Measurements from ENCODE around the gene OTOF. TPM values are rescaled to one million over a fixed set of nuclear protein-coding genes. Genes with fewer than 3 reads are reported as not detected.

Gene OTOF
- total RNA-seq, 1 experiment from 2014 or later = not detected

- Histone ChIP-seq H3K27ac (ENCODE audit: low read depth, low read length, poor library complexity, severe bottlenecking) (no peak overlapping the region), H3K36me3 (ENCODE audit: insufficient read depth, low read length, poor library complexity, severe bottlenecking) (no peaks in the 10 kb centered on the region), H3K9me3 (ENCODE audit: low read depth, low read length, poor library complexity, severe bottlenecking) (peaks cover 5% of the 10 kb centered on the region), H3K4me1 (ENCODE audit: insufficient read depth, low read length, poor library complexity, severe bottlenecking) (no peaks in the 10 kb centered on the region), H3K27me3 (replicated peaks; ENCODE audit: insufficient read depth, low read depth, low read length, poor library complexity) (no peaks in the 10 kb centered on the region), H3K4me3 (ENCODE audit: low read depth, low read length, poor library complexity, severe bottlenecking) (no peak overlapping the region)
- ChIA-PET CTCF (interaction anchor here (0.6 kb wide), 1 partner anchor 545 kb away, joined by 4 read pairs; no protein-coding TSS in a partner anchor), POLR2A (ENCODE audit: low non-redundant PET) (no interaction called here)
- intact Hi-C loops (cut with micrococcal nuclease; ENCODE audit: unreplicated experiment) = no loop called here
- TF ChIP-seq, protein P1, sequence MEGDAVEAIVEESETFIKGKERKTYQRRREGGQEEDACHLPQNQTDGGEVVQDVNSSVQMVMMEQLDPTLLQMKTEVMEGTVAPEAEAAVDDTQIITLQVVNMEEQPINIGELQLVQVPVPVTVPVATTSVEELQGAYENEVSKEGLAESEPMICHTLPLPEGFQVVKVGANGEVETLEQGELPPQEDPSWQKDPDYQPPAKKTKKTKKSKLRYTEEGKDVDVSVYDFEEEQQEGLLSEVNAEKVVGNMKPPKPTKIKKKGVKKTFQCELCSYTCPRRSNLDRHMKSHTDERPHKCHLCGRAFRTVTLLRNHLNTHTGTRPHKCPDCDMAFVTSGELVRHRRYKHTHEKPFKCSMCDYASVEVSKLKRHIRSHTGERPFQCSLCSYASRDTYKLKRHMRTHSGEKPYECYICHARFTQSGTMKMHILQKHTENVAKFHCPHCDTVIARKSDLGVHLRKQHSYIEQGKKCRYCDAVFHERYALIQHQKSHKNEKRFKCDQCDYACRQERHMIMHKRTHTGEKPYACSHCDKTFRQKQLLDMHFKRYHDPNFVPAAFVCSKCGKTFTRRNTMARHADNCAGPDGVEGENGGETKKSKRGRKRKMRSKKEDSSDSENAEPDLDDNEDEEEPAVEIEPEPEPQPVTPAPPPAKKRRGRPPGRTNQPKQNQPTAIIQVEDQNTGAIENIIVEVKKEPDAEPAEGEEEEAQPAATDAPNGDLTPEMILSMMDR (conservative IDR thresholded peaks at IDR 0.05; ENCODE audit: low read depth, low read length) = 0 out of 2 replicates have a peak, but pooled peaks have one; percentile 34
- no peak for TF ChIP-seq EZH2 (IDR thresholded peaks at IDR 0.05; ENCODE audit: borderline replicate concordance, low read depth, low read length, poor library complexity, severe bottlenecking)
- DNase-seq (ENCODE audit: low spot score) = no peak
- no TSS peak for BruUV-seq (replicated peaks)
Observed at GRCh38 chr2:26471289-26471688, 6.6 kb downstream of the OTOF start.

DNA sequence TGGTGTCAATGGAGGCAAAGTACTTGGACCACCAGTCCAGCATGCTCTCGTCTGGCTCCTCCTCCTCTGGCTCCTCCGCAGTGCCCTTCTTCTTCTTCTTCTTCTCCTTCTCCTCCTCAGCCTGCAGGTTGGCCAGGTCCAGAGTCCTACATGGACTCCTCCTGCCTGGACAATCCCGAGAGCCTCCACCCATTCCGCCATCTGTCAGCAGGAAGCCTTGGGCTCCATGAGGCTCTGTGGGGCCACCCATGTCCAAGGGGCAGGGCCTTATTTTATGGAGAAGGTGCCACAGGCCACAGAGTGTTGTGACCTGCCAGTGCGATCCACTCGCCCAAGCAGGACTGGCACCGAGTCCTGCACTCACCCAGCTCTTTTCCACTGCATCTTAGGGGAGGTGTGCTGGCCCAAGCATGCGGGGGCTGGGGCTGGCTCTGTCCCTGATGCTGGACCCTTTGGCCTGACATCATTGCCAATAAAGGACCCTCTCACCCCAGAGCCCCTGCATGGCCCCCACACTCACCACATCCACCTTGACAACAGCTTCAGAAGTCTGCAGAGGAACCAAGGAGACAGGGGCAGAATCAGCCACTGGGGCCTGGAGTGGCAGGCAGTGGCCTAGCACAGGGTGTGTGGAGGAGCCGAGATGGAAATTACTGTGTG lies 7.2 kb downstream of the OTOF start:
- Histone ChIP-seq H3K4me1 (ENCODE audit: insufficient read depth, low read length, poor library complexity, severe bottlenecking) (no peaks in the 10 kb centered on the region), H3K4me3 (ENCODE audit: low read depth, low read length, poor library complexity, severe bottlenecking) (no peak overlapping the region), H3K27ac (ENCODE audit: low read depth, low read length, poor library complexity, severe bottlenecking) (no peak overlapping the region), H3K9me3 (ENCODE audit: low read depth, low read length, poor library complexity, severe bottlenecking) (peaks cover 5% of the 10 kb centered on the region), H3K36me3 (ENCODE audit: insufficient read depth, low read length, poor library complexity, severe bottlenecking) (no peaks in the 10 kb centered on the region), H3K27me3 (replicated peaks; ENCODE audit: insufficient read depth, low read depth, low read length, poor library complexity) (no peaks in the 10 kb centered on the region)
- no TSS peak for BruUV-seq (replicated peaks)
- ChIA-PET POLR2A (ENCODE audit: low non-redundant PET) (interaction anchor here (0.6 kb wide), 1 partner anchor 17 kb away, joined by 3 read pairs; no protein-coding TSS in a partner anchor), CTCF (interaction anchor here (0.6 kb wide), 1 partner anchor 221 kb away, joined by 3 read pairs; no protein-coding TSS in a partner anchor)
- DNase-seq (ENCODE audit: low spot score) = no peak
- TF ChIP-seq EZH2 (IDR thresholded peaks at IDR 0.05; ENCODE audit: borderline replicate concordance, low read depth, low read length, poor library complexity, severe bottlenecking) = no peak
- TF ChIP-seq, protein P1 (conservative IDR thresholded peaks at IDR 0.05; ENCODE audit: low read depth, low read length) = no peak
- intact Hi-C loops (cut with micrococcal nuclease; ENCODE audit: unreplicated experiment) = no loop called here

DNA sequence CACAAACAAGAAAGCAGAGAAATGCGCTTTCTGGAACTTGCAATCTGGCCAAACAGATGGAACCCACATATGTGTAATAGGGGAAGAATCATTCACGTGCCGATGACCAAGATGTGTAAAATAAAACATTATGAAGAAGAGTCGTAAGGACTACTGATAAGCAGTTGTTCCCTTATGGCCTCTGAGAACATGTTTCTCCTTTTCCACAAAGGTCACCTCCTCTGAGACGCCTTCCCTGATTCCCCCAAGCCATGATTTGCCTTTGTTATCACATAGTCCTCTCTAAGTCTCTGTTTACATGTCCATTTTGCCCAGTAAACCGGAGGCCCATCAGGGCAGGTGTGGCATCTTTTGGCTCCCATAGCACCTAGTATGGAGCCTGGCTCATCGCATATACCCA lies 8.0 kb downstream of the OTOF start:
- H3K4me1 ChIP-seq (ENCODE audit: insufficient read depth, low read length, poor library complexity, severe bottlenecking) = no peaks in the 10 kb centered on the region
- H3K9me3 ChIP-seq (ENCODE audit: low read depth, low read length, poor library complexity, severe bottlenecking) = peaks cover 5% of the 10 kb centered on the region
- intact Hi-C loops (cut with micrococcal nuclease; ENCODE audit: unreplicated experiment) = no loop called here
- no peaks in the 10 kb centered on the region for H3K27me3 ChIP-seq (replicated peaks; ENCODE audit: insufficient read depth, low read depth, low read length, poor library complexity)
- BruUV-seq (replicated peaks) = no TSS peak
- ChIA-PET CTCF (interaction anchor here (0.6 kb wide), 1 partner anchor 220 kb away, joined by 3 read pairs; no protein-coding TSS in a partner anchor), POLR2A (ENCODE audit: low non-redundant PET) (no interaction called here)
- H3K27ac ChIP-seq (ENCODE audit: low read depth, low read length, poor library complexity, severe bottlenecking) = no peak overlapping the region
- H3K4me3 ChIP-seq (ENCODE audit: low read depth, low read length, poor library complexity, severe bottlenecking) = no peak overlapping the region
- TF ChIP-seq, protein P1 (conservative IDR thresholded peaks at IDR 0.05; ENCODE audit: low read depth, low read length) = no peak
- TF ChIP-seq EZH2 (IDR thresholded peaks at IDR 0.05; ENCODE audit: borderline replicate concordance, low read depth, low read length, poor library complexity, severe bottlenecking) = no peak
- no peak for DNase-seq (ENCODE audit: low spot score)
- no peaks in the 10 kb centered on the region for H3K36me3 ChIP-seq (ENCODE audit: insufficient read depth, low read length, poor library complexity, severe bottlenecking)

Data from A673 (cell line).